SK-N-MC (cell line): ENCODE data around the gene C10orf67.

Source experiments
- DNase-seq: peaks from one replicate; pipeline ENCODE4 v3.0.0-alpha.2; 2011; ENCODE audit warnings: low read depth, low spot score
- H3K27ac ChIP-seq: fragments of 200-600 bp; sonication (generic); 2 replicates; pipeline ENCODE4 v1.5.1; 2016; ENCODE audit warnings: mixed run types
- H3K36me3 ChIP-seq: fragments of 200-600 bp; sonication (generic); 2 replicates; pipeline ENCODE4 v1.6.1; 2017; ENCODE audit warnings: antibody characterized with exemption, low read length, mixed read lengths; ENCODE audit not compliant: insufficient read depth
- H3K4me3 ChIP-seq: fragments of 200-600 bp; sonication (generic); 2 replicates; pipeline ENCODE4 v1.5.1; 2016
- H3K9ac ChIP-seq: fragments of 200-600 bp; sonication (generic); 2 replicates; pipeline ENCODE4 v1.8.0; 2017; ENCODE audit warnings: mixed run types, mixed read lengths; ENCODE audit not compliant: insufficient read length
- H3K9me3 ChIP-seq: fragments of 200-600 bp; sonication (generic); 2 replicates; pipeline ENCODE4 v1.6.1; 2017; ENCODE audit warnings: low read depth, mild to moderate bottlenecking, antibody characterized with exemption, low read length, moderate library complexity, mixed read lengths
- EZH2 ChIP-seq: fragments of 200-600 bp; sonication (generic); IDR thresholded peaks from one replicate; pipeline ENCODE4 v1.6.1; 2017; ENCODE audit warnings: antibody characterized with exemption
- FOXP2 ChIP-seq: optimal IDR thresholded peaks from 2 replicates; pipeline ENCODE3; 2011; ENCODE audit warnings: mild to moderate bottlenecking, moderate library complexity; ENCODE audit not compliant: insufficient read depth; ENCODE audit errors: extremely low read length, control extremely low read depth
- POLR2AphosphoS5 ChIP-seq: IDR thresholded peaks from 2 replicates; pipeline ENCODE4 v1.6.1; 2012; ENCODE audit warnings: mild to moderate bottlenecking, low read depth, low read length, borderline replicate concordance

The C10orf67 gene

DNA sequence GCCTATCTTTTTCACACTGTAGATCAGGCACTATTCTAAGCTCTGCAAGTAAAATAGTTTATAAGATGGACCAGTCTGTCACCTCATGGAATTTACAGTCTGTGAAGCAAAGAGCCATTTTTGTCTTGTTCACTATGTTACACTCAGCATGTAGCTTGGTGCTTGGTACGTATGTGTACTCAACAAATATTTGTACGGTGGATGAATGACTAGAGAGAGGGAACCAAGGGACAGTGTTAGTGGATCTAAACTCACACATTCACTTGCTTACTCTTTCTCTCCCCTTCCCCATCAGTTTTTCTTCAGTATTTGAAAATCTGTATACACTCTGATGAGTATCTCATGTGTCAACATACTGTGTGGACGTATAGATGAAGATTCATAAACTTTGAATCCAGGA, 106.6 kb downstream of the C10orf67 start:
- no peak for DNase-seq
- no peaks in the 10 kb centered on the region for H3K36me3 ChIP-seq
- TF ChIP-seq EZH2 (no peak), FOXP2 (no peak), POLR2AphosphoS5 (no peak)
- no peak overlapping the region for H3K27ac ChIP-seq
- H3K9ac ChIP-seq, result no peak overlapping the region
- no peak overlapping the region for H3K4me3 ChIP-seq
- H3K9me3 ChIP-seq, result no peaks in the 10 kb centered on the region

DNA sequence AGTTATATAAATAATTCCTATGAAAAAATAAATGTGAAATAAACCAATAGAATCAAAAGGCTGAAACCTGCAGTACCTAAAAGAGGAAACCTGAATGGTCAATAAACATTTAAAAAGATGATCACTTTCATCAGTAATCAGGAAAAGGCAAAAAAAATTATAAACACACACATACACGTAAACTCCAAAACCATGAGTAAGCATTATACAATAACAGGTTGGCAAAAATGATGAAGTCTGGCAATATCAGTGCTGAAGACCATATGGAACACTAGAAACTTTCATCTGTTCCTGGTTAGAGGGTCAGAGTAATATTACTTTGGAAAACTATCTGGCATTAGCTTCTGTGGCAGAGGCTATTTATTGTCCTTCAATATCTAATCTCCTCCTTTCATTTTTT, 114.0 kb downstream of the C10orf67 start:
- TF ChIP-seq FOXP2, result no peak
- TF ChIP-seq POLR2AphosphoS5, result no peak
- TF ChIP-seq EZH2, result no peak
- no peaks in the 10 kb centered on the region for H3K36me3 ChIP-seq
- no peaks in the 10 kb centered on the region for H3K9me3 ChIP-seq
- H3K27ac ChIP-seq, result no peak overlapping the region
- DNase-seq, result no peak
- no peak overlapping the region for H3K4me3 ChIP-seq
- no peak overlapping the region for H3K9ac ChIP-seq

DNA sequence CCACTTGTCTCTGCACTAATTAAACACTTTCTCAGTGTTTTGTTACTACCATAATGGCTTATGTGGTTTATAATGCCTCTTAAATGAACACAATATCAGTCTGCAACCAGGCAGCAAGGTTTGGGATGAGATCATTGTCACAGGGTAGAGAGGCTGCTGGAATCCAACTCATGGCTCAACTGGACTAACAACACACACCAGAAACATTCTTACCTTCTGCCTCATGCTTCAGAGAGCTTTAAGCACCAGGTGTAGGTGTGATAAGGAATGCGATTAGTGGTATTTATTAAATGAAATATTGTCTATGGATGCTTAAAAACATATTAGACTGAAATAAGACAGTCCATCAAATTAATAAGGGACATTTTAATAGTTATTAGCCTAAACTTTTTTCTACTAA, 127.1 kb downstream of the C10orf67 start:
- no peaks in the 10 kb centered on the region for H3K36me3 ChIP-seq
- no peak for TF ChIP-seq EZH2
- TF ChIP-seq POLR2AphosphoS5, result no peak
- no peak for TF ChIP-seq FOXP2
- H3K9me3 ChIP-seq, result no peaks in the 10 kb centered on the region
- H3K4me3 ChIP-seq, result no peak overlapping the region
- no peak overlapping the region for H3K27ac ChIP-seq
- no peak for DNase-seq
- H3K9ac ChIP-seq, result no peak overlapping the region

DNA sequence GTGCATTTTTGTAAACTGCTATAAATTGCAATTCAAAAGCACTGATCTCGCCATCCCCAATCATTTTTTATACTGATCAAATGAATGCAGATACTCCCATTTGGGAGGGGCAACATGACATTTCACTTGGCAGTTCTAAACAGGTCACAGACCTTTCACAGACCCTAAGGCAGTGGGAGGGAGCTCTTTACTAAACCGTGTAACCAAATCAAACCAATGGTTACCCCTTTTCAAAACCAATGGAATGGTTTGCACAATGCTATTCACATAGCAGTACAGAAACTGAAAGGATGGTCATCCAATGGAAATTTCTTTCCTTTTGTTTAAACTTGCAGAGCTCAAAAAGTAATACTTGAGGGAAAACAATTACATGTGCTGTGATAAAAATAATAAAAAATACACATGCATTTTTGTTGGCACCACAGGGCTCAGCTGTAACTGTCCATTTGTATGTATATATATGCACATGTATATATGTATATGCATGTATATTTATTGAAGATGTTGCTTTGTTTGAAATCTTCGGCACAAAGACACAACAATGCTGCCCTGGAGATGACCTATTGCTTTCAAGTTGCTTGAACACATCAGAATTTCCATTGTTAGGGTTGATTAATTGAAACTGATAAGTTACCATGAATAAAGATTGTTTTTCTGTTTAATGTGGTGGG, 138.5 kb downstream of the C10orf67 start:
- no peaks in the 10 kb centered on the region for H3K36me3 ChIP-seq
- TF ChIP-seq EZH2 (no peak), FOXP2 (no peak), POLR2AphosphoS5 (no peak)
- DNase-seq, result no peak

DNA sequence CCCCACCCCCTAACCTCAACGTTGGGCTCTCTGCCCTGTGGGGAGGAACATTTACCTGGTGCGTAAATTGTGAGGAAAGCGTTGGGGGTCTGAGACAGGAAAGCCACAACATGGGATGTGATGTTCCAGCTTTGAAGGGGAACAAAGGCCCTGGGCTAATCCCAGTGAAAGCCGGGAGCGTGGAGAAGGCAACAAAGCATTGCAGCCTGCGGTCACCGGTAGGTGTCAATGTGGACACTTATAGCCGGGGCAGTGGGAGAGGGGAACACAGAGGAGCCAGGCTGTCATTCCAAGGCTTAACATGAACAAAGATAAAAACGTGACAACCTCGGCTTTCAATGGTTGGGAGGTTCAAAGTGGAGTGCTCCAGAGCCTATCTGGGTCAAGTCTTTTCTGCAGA, 139.8 kb downstream of the C10orf67 start:
- Histone ChIP-seq H3K9ac (no peak overlapping the region), H3K4me3 (no peak overlapping the region), H3K36me3 (no peaks in the 10 kb centered on the region), H3K27ac (no peak overlapping the region), H3K9me3 (no peaks in the 10 kb centered on the region)
- DNase-seq, result no peak
- TF ChIP-seq EZH2 (no peak), FOXP2 (no peak), POLR2AphosphoS5 (no peak)

More for the DNA sequence above, 138.5 kb downstream of the C10orf67 start:
- Histone ChIP-seq H3K9ac (no peak overlapping the region), H3K9me3 (no peaks in the 10 kb centered on the region), H3K27ac (no peak overlapping the region), H3K4me3 (no peak overlapping the region)

DNA sequence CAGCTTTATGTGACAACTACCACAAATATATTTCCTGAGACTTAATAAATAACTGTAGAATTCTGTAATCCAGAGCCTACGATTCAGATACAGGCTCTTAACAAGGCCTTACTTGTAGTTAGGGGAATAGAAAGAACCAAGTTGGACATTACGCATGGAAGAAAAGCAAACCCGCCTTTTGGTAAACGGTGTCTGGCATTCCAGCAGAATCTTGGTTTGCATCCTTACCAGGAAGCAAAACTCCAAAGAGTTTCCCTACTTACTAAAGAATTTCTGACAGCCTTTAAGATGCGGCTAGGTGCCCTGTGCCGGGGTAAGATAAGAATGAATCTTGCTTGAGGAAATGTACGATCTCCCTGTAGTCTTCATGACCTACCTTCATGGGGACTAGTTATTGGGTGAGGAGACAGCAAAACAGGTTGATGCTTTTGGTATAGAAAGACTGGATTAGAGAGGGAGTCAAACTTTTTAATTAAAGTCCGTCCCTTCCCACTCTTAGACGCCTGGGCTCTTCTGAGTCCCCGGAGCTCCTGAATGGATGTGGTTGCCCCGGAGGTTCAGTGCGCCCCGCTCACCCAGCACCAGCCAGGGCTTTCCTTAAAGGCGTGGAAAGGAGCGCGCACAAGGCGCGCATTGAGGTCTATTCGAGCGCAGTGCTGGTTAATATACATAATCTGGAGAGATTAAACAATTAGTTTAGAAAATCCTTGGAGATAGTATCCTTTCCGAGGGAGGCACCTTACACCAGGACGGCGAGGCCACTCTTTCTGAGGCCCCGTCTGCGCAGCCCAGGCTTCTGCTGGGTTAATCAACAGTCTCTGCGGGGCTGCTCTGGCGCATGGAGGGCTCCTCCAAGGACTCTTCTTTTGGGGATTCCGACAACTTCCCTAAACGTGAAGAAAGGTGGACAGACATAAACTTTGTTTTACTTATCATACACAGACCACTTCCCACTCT, 140.9 kb downstream of the C10orf67 start:
- no peak overlapping the region for H3K9ac ChIP-seq
- no peaks in the 10 kb centered on the region for H3K9me3 ChIP-seq
- no peak for TF ChIP-seq POLR2AphosphoS5
- no peak overlapping the region for H3K27ac ChIP-seq
- no peak for DNase-seq
- H3K4me3 ChIP-seq, result 0 out of 2 replicates have a peak overlapping the region, but pooled peaks have one; percentile 22
- no peaks in the 10 kb centered on the region for H3K36me3 ChIP-seq

DNA sequence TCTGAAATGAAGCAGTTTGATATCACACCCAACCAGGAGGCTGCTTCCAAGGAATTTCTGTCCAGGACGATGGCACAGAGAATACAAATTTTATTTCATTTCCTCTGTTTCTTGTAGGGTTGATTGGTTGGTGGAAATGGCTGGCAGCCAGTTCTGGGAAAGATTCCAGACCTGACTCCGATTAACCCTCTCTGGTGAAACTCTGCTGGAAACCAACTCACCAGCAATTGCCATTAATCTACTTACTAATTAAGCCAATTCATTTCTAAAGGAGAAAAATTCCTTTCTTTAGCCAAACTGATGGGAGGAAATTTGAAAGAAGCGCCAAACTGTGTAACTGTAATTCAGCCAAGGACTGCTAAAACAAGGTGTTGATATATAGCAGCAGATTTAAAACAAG, 141.8 kb downstream of the C10orf67 start:
- Histone ChIP-seq H3K4me3 (0 out of 2 replicates have a peak overlapping the region, but pooled peaks have one; percentile 22), H3K27ac (no peak overlapping the region), H3K9me3 (no peaks in the 10 kb centered on the region), H3K36me3 (no peaks in the 10 kb centered on the region), H3K9ac (no peak overlapping the region)
- no peak for DNase-seq
- TF ChIP-seq POLR2AphosphoS5 (no peak), FOXP2 (no peak), EZH2 (no peak)

DNA sequence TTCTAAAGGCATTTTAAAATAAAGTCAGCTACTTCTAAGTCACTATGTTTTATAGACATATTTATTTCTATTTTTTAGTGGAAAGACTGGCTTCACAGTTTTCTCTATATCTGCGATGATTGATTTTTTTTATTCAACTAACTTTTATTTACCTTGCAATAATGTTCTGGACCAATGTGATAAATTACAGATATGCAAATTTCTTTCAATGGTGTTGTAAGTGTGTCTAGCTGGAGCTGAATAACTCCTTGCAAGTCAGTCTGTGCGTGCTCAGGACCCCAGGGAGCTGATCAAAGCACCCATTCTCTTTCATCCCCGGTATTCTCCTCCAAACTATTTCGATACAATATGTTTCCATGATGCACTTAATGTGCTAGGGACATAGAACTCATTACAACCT, 142.8 kb downstream of the C10orf67 start:
- Histone ChIP-seq H3K9ac (no peak overlapping the region), H3K36me3 (no peaks in the 10 kb centered on the region), H3K4me3 (no peak overlapping the region), H3K9me3 (no peaks in the 10 kb centered on the region), H3K27ac (no peak overlapping the region)
- DNase-seq, result no peak
- TF ChIP-seq EZH2 (no peak), POLR2AphosphoS5 (no peak), FOXP2 (no peak)

DNA sequence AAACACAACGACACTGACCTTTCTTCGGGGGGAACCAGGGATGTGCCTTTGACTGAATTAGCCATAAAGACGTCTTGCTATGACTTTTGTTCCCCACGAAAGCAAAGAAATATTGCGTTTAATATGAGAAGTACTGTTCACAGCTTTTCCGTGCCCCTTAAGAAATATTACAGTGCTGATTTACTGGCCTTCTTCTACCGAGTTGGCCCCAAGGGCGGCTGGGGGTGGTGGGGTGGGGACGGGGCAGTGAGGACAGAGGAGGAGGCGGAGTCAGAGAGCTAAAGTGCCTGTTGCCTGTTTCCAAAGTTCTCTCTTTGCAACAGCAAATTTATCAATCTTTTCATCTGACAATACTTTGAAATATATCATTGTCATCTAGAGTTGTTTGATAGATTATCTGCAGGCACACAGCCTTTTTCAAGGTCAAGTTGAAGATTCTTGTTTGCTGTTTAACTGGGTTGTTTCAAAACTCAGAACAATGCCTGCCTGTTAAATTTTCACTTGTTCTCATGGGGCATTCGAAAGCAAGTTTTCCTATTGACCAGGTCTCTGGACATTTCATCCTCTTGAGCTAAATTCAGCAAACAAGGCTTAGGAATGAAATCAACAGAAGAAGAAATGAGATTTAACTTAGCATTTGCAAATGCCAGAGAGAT, 143.5 kb downstream of the C10orf67 start:
- Histone ChIP-seq H3K9me3 (no peaks in the 10 kb centered on the region), H3K27ac (no peak overlapping the region), H3K4me3 (no peak overlapping the region), H3K36me3 (no peaks in the 10 kb centered on the region), H3K9ac (no peak overlapping the region)
- DNase-seq, result no peak
- no peak for TF ChIP-seq FOXP2
